Osteocyte (in vitro differentiated cells): Measurements from ENCODE around the gene ZNF613. TPM values are rescaled to one million over a fixed set of nuclear protein-coding genes. Genes with fewer than 3 reads are reported as not detected.
"Not testable (repeated sequence)": the region's sequence is repeated elsewhere in the genome, so short reads cannot be mapped to it uniquely, and the experiment has no call there.

Experiments
- DNase-seq: peaks from one replicate; pipeline ENCODE4 v3.0.0; 2021; ENCODE audit warnings: mixed read lengths; ENCODE audit not compliant: unreplicated experiment; ENCODE audit errors: extremely low spot score
- H3K27ac Mint-ChIP-seq: one replicate; pipeline ENCODE4 v1.8.0; 2021; ENCODE audit warnings: mild to moderate bottlenecking, mixed read lengths; ENCODE audit not compliant: unreplicated experiment
- H3K27me3 Mint-ChIP-seq: one replicate; pipeline ENCODE4 v1.8.0; 2021; ENCODE audit warnings: mixed read lengths; ENCODE audit not compliant: unreplicated experiment
- H3K36me3 Mint-ChIP-seq: one replicate; pipeline ENCODE4 v1.8.0; 2021; ENCODE audit warnings: mixed read lengths; ENCODE audit not compliant: unreplicated experiment
- H3K4me1 Mint-ChIP-seq: one replicate; pipeline ENCODE4 v1.8.0; 2021; ENCODE audit warnings: mixed read lengths; ENCODE audit not compliant: unreplicated experiment
- H3K4me3 Mint-ChIP-seq: one replicate; pipeline ENCODE4 v1.8.0; 2021; ENCODE audit warnings: mild to moderate bottlenecking, moderate library complexity, mixed read lengths; ENCODE audit not compliant: unreplicated experiment
- H3K9me3 Mint-ChIP-seq: one replicate; pipeline ENCODE4 v1.8.0; 2021; ENCODE audit warnings: mixed read lengths; ENCODE audit not compliant: unreplicated experiment
- CTCF ChIP-seq: fragments of 200-600 bp; sonication (generic); IDR thresholded peaks from 2 replicates; pipeline ENCODE4 v1.5.0; 2021; ENCODE audit warnings: antibody characterized with exemption, mild to moderate bottlenecking, moderate library complexity
- total RNA-seq: library from RNA; stranded (reverse); gene quantifications from 2 replicates; pipeline ENCODE4 v1.2.1, GENCODE V29; 2021

ZNF613 gene
- total RNA-seq, 1 donor from 2014 or later = 7.8 TPM

GRCh38 chr19:51959791-51960190, 32.5 kb downstream of the ZNF613 start:
- TF ChIP-seq CTCF = no peak
- H3K4me1 Mint-ChIP-seq = no peaks in the 10 kb centered on the region
- H3K4me3 Mint-ChIP-seq = no peak overlapping the region
- H3K27ac Mint-ChIP-seq = no peak overlapping the region
- H3K9me3 Mint-ChIP-seq = peaks cover 71% of the 10 kb centered on the region
- DNase-seq = no peak
- peaks cover 37% of the 10 kb centered on the region for H3K36me3 Mint-ChIP-seq
- no peaks in the 10 kb centered on the region for H3K27me3 Mint-ChIP-seq

- H3K4me3 Mint-ChIP-seq = not testable (repeated sequence)
- peaks cover 47% of the 10 kb centered on the region for H3K36me3 Mint-ChIP-seq
Observed at GRCh38 chr19:51960621-51961233, 33.5 kb downstream of the ZNF613 start.

GRCh38 chr19:51965583-51965982, 38.3 kb downstream of the ZNF613 start:
- DNase-seq = no peak
- peaks cover 78% of the 10 kb centered on the region for H3K36me3 Mint-ChIP-seq
- H3K27me3 Mint-ChIP-seq = no peaks in the 10 kb centered on the region
- H3K9me3 Mint-ChIP-seq = peaks cover 58% of the 10 kb centered on the region
- no peak overlapping the region for H3K4me3 Mint-ChIP-seq
- H3K27ac Mint-ChIP-seq = no peak overlapping the region
- no peak for TF ChIP-seq CTCF
- no peaks in the 10 kb centered on the region for H3K4me1 Mint-ChIP-seq

More at GRCh38 chr19:51960621-51961233, 33.5 kb downstream of the ZNF613 start:
- not testable (repeated sequence) for H3K4me1 Mint-ChIP-seq, H3K27me3 Mint-ChIP-seq, H3K27ac Mint-ChIP-seq, DNase-seq
- peaks cover 71% of the 10 kb centered on the region for H3K9me3 Mint-ChIP-seq

GRCh38 chr19:51970718-51971117, 43.4 kb downstream of the ZNF613 start:
- no peak for TF ChIP-seq CTCF
- Mint-ChIP-seq H3K4me3 (no peak overlapping the region), H3K9me3 (peaks cover 51% of the 10 kb centered on the region), H3K27ac (no peak overlapping the region), H3K27me3 (no peaks in the 10 kb centered on the region), H3K36me3 (peaks cover 85% of the 10 kb centered on the region), H3K4me1 (no peaks in the 10 kb centered on the region)
- DNase-seq = no peak

GRCh38 chr19:51971624-51972023, 44.4 kb downstream of the ZNF613 start:
- H3K4me3 Mint-ChIP-seq = no peak overlapping the region
- H3K27me3 Mint-ChIP-seq = no peaks in the 10 kb centered on the region
- H3K27ac Mint-ChIP-seq = no peak overlapping the region
- peaks cover 48% of the 10 kb centered on the region for H3K9me3 Mint-ChIP-seq
- no peak for TF ChIP-seq CTCF
- DNase-seq = no peak
- H3K4me1 Mint-ChIP-seq = no peaks in the 10 kb centered on the region
- peaks cover 81% of the 10 kb centered on the region for H3K36me3 Mint-ChIP-seq

- H3K27me3 Mint-ChIP-seq = not testable (repeated sequence)
- H3K36me3 Mint-ChIP-seq = peaks cover 79% of the 10 kb centered on the region
Observed at GRCh38 chr19:51975787-51976186, 48.5 kb downstream of the ZNF613 start.

More at GRCh38 chr19:51975787-51976186, 48.5 kb downstream of the ZNF613 start:
- not testable (repeated sequence) for DNase-seq, H3K4me1 Mint-ChIP-seq, H3K27ac Mint-ChIP-seq, H3K4me3 Mint-ChIP-seq
- peaks cover 52% of the 10 kb centered on the region for H3K9me3 Mint-ChIP-seq
